ENCODE data around the gene NKIRAS1. TPM values are rescaled to one million over a fixed set of nuclear protein-coding genes. Genes with fewer than 3 reads are reported as not detected.

Gene NKIRAS1
- total RNA-seq, 4 donors from 2014 or later: 12.9 to 21.9 (median 15.8) TPM

GRCh38 chr3:23948761-23949160, 32.0 kb upstream of the NKIRAS1 start:
- TF ChIP-seq CTCF (IDR thresholded peaks at IDR 0.05; ENCODE audit: low read depth): no peak

GRCh38 chr3:23945913-23946687, 29.3 kb upstream of the NKIRAS1 start:
- no peak for TF ChIP-seq CTCF (IDR thresholded peaks at IDR 0.05; ENCODE audit: low read depth)

- no peak for TF ChIP-seq CTCF (IDR thresholded peaks at IDR 0.05; ENCODE audit: low read depth)
Observed at GRCh38 chr3:23945663-23945912, 28.8 kb upstream of the NKIRAS1 start.

GRCh38 chr3:23944861-23945662, 28.3 kb upstream of the NKIRAS1 start, which contains the start of gene NR1D2:
NR1D2 (plus strand) TSS chr3:23945286; CDS start chr3:23945579, 293 bp downstream.
- TF ChIP-seq CTCF (IDR thresholded peaks at IDR 0.05; ENCODE audit: low read depth): no peak

- no peak for TF ChIP-seq CTCF (IDR thresholded peaks at IDR 0.05; ENCODE audit: low read depth)
Observed at GRCh38 chr3:23944007-23944783, 27.4 kb upstream of the NKIRAS1 start.

- TF ChIP-seq CTCF (IDR thresholded peaks at IDR 0.05; ENCODE audit: low read depth): no peak
Observed at GRCh38 chr3:23942546-23942945, 25.8 kb upstream of the NKIRAS1 start.

- no peak for TF ChIP-seq CTCF (IDR thresholded peaks at IDR 0.05; ENCODE audit: low read depth)
Observed at GRCh38 chr3:23941440-23941839, 24.6 kb upstream of the NKIRAS1 start.

Measured in subcutaneous adipose tissue (tissue), 4 donors.